HepG2 (cell line): ENCODE results near the gene ZBTB48. TPM values are rescaled to one million over a fixed set of nuclear protein-coding genes. Genes with fewer than 3 reads are reported as not detected.

Experiments used
- AGO1 ChIP-seq: fragments of 200-400 bp; formaldehyde crosslinking; IDR thresholded peaks from 2 replicates; pipeline ENCODE4 v1.6.1; 2017; ENCODE audit warnings: mild to moderate bottlenecking, low read depth, low read length, moderate library complexity; ENCODE audit not compliant: poor library complexity, severe bottlenecking
- BHLHE40 ChIP-seq: IDR thresholded peaks from 2 replicates; pipeline ENCODE4 v1.6.1; 2011; ENCODE audit warnings: low read length, improper control_type of control experiment
- MEF2D ChIP-seq: sonication (generic); formaldehyde crosslinking; IDR thresholded peaks from 2 replicates; pipeline ENCODE4 v1.5.1; 2020; ENCODE audit warnings: mild to moderate bottlenecking, missing genetic modification reagents
- RBAK ChIP-seq: sonication (generic); formaldehyde crosslinking; IDR thresholded peaks from 2 replicates; pipeline ENCODE4 v1.5.1; 2020; ENCODE audit warnings: mild to moderate bottlenecking, missing genetic modification reagents
- RERE ChIP-seq: IDR thresholded peaks from 2 replicates; pipeline ENCODE4 v1.6.1; 2016; ENCODE audit warnings: low read depth, missing genetic modification reagents, missing compliant biosample characterization
- TOE1 ChIP-seq: sonication (generic); formaldehyde crosslinking; IDR thresholded peaks from 2 replicates; pipeline ENCODE4 v1.4.0; 2020; ENCODE audit warnings: mild to moderate bottlenecking, missing genetic modification reagents
- TRAFD1 ChIP-seq: sonication (generic); formaldehyde crosslinking; IDR thresholded peaks from 2 replicates; pipeline ENCODE4 v1.5.1; 2020; ENCODE audit warnings: missing genetic modification reagents, mild to moderate bottlenecking, borderline replicate concordance
- ZFP82 ChIP-seq: sonication (generic); formaldehyde crosslinking; IDR thresholded peaks from 2 replicates; pipeline ENCODE4 v1.5.1; 2020; ENCODE audit warnings: mild to moderate bottlenecking, missing genetic modification reagents, borderline replicate concordance
- ZNF136 ChIP-seq: sonication (generic); formaldehyde crosslinking; IDR thresholded peaks from 2 replicates; pipeline ENCODE4 v1.8.1; 2022; ENCODE audit warnings: low read depth, mild to moderate bottlenecking, moderate library complexity, missing genetic modification reagents
- ZNF414 ChIP-seq: sonication (generic); formaldehyde crosslinking; IDR thresholded peaks from 2 replicates; pipeline ENCODE4 v1.5.0; 2020; ENCODE audit warnings: missing genetic modification reagents
- ZNF724P ChIP-seq: sonication (generic); formaldehyde crosslinking; IDR thresholded peaks from 2 replicates; pipeline ENCODE4 v1.8.0; 2022; ENCODE audit warnings: missing genetic modification reagents, borderline replicate concordance
- ZNF775 ChIP-seq: sonication (generic); formaldehyde crosslinking; IDR thresholded peaks from 2 replicates; pipeline ENCODE4 v1.4.0; 2020; ENCODE audit warnings: missing genetic modification reagents, mild to moderate bottlenecking, moderate library complexity, borderline replicate concordance
- ZNF788 ChIP-seq: sonication (generic); formaldehyde crosslinking; IDR thresholded peaks from 2 replicates; pipeline ENCODE4 v1.5.0; 2020; ENCODE audit warnings: mild to moderate bottlenecking, missing genetic modification reagents, borderline replicate concordance
- ZNF883 ChIP-seq: sonication (generic); formaldehyde crosslinking; IDR thresholded peaks from 2 replicates; pipeline ENCODE4 v1.5.1; 2020; ENCODE audit warnings: mild to moderate bottlenecking, missing genetic modification reagents; ENCODE audit errors: not compliant biosample characterization
- polyA plus RNA-seq, 8 experiments: library from polyadenylated mRNA; depleted of rRNA in 3 of 8; stranded (reverse) in 7 of 8; unstranded in 1 of 8; fragments of >200 nt; fragmentation: Illumina TruSeq in 4 of 8; extraction: Trizol in 4 of 8; gene quantifications; 2 replicates each; pipeline versions ENCODE4 v1.2.1 to v1.2.3, GENCODE V29; 2011 to 2016; ENCODE audit warnings: low read depth in 4 of 8, missing spikeins in 1 of 8, mixed read lengths in 1 of 8; ENCODE audit not compliant: insufficient read depth in 1 of 8
- total RNA-seq, 5 experiments: library from RNA; depleted of rRNA; stranded (reverse); fragments of >200 nt; fragmentation: Illumina TruSeq; extraction: Trizol; gene quantifications; 2 replicates each; pipeline ENCODE4 v1.2.3, GENCODE V29; 2016; ENCODE audit warnings: low read depth in 1 of 5
- TF ChIP-seq, protein P1 (sequence below): IDR thresholded peaks from 2 replicates; pipeline ENCODE4 v1.6.1; 2016; ENCODE audit warnings: missing biosample characterization, missing genetic modification reagents, low read depth
- TF ChIP-seq, protein P2 (sequence below): sonication (generic); formaldehyde crosslinking; IDR thresholded peaks from 2 replicates; pipeline ENCODE4 v1.5.1; 2020; ENCODE audit warnings: mild to moderate bottlenecking, missing genetic modification reagents, moderate library complexity

Gene ZBTB48
- total and polyA plus RNA-seq, 2 of the 13 experiments (the other 11 are each of a cell fraction or from before 2014, with no cell fraction given) = 13.0 to 17.1 TPM

DNA sequence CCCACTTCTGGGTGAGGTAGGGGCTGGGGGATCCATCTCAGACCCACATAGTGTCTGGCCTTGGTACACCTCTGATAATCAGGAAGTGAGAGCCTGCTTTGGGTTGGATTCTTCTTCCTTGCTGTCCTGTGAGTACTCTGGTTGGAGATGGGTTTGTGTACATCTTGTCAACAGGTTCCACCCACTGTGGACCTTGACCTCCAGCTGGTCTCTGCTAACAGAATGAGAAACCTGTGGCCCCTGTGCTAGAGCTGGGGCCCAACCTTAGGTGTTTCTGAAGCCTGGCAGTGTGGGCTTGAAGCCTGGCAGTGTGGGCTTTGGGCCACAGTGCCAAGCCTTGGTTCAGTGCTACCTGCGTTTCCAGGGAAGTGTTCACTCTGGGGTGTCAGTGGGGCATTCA, 2.6 kb downstream of the ZBTB48 start (continued):
- TF ChIP-seq ZNF724P (CRISPR knock-in tag) = no peak
- no peak for TF ChIP-seq ZFP82 (CRISPR knock-in tag)
- TF ChIP-seq BHLHE40 = no peak
- 0 out of 2 replicates have a peak, but pooled peaks have one; percentile 59 for TF ChIP-seq RERE (CRISPR knock-in tag)
- no peak for TF ChIP-seq TRAFD1 (CRISPR knock-in tag)
- no peak for TF ChIP-seq ZNF414 (CRISPR knock-in tag)
- TF ChIP-seq TOE1 = no peak
- TF ChIP-seq, protein P1, sequence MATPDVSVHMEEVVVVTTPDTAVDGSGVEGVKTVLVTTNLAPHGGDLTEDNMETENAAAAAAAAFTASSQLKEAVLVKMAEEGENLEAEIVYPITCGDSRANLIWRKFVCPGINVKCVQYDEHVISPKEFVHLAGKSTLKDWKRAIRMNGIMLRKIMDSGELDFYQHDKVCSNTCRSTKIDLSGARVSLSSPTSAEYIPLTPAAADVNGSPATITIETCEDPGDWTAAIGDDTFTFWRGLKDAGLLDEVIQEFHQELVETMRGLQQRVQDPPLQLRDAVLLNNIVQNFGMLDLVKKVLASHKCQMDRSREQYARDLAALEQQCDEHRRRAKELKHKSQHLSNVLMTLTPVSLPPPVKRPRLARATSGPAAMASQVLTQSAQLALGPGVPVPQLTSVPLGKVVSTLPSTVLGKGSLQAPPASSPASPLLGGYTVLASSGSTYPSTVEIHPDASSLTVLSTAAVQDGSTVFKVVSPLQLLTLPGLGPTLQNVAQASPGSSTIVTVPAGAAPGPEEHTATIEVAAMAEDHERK (CRISPR knock-in tag) = no peak
- TF ChIP-seq MEF2D (CRISPR knock-in tag) = no peak
- TF ChIP-seq ZNF883 (CRISPR knock-in tag) = no peak
- TF ChIP-seq, protein P2, sequence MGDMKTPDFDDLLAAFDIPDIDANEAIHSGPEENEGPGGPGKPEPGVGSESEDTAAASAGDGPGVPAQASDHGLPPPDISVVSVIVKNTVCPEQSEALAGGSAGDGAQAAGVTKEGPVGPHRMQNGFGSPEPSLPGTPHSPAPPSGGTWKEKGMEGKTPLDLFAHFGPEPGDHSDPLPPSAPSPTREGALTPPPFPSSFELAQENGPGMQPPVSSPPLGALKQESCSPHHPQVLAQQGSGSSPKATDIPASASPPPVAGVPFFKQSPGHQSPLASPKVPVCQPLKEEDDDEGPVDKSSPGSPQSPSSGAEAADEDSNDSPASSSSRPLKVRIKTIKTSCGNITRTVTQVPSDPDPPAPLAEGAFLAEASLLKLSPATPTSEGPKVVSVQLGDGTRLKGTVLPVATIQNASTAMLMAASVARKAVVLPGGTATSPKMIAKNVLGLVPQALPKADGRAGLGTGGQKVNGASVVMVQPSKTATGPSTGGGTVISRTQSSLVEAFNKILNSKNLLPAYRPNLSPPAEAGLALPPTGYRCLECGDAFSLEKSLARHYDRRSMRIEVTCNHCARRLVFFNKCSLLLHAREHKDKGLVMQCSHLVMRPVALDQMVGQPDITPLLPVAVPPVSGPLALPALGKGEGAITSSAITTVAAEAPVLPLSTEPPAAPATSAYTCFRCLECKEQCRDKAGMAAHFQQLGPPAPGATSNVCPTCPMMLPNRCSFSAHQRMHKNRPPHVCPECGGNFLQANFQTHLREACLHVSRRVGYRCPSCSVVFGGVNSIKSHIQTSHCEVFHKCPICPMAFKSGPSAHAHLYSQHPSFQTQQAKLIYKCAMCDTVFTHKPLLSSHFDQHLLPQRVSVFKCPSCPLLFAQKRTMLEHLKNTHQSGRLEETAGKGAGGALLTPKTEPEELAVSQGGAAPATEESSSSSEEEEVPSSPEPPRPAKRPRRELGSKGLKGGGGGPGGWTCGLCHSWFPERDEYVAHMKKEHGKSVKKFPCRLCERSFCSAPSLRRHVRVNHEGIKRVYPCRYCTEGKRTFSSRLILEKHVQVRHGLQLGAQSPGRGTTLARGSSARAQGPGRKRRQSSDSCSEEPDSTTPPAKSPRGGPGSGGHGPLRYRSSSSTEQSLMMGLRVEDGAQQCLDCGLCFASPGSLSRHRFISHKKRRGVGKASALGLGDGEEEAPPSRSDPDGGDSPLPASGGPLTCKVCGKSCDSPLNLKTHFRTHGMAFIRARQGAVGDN = peak; percentile 50
- TF ChIP-seq RBAK (CRISPR knock-in tag) = no peak
- no peak for TF ChIP-seq AGO1
- TF ChIP-seq ZNF788 (CRISPR knock-in tag) = peak; percentile 88
- TF ChIP-seq ZNF775 (CRISPR knock-in tag) = no peak
- no peak for TF ChIP-seq ZNF136 (CRISPR knock-in tag)
